HCT116 (cell line): Measurements from ENCODE around the gene DCDC2C. TPM values are rescaled to one million over a fixed set of nuclear protein-coding genes. Genes with fewer than 3 reads are reported as not detected.

Experiments used
- ATAC-seq: fragments of 200-7000 bp; cut with Tn5 transposase; 2 replicates; pipeline ENCODE4 v1.9.1; 2020; ENCODE audit warnings: mild to moderate bottlenecking, moderate library complexity
- BruUV-seq: library from RNA; stranded (reverse); fragments of 400-500 nt; replicated peaks from 2 replicates; lab custom pipeline; 2021; lab: Mats Ljungman, UMichigan
- CTCF ChIA-PET: fragments of 300-600 bp; sonication (Branson Sonifier 250); formaldehyde crosslinking; loops from one replicate; lab custom pipeline; 2021; ENCODE audit warnings: antibody characterized with exemption; lab: Charles Lee
- POLR2A ChIA-PET: fragments of 300-600, 350-600 bp; sonication (Branson Sonifier 250); formaldehyde crosslinking; loops from one replicate; lab custom pipeline; 2021; ENCODE audit warnings: antibody characterized with exemption; lab: Charles Lee
- RAD21 ChIA-PET, 2 experiments: fragments of 300-600 bp; sonication (Branson Sonifier 250); formaldehyde crosslinking; loops; one replicate each; lab custom pipeline; 2023; ENCODE audit warnings: low total read pairs in 2 of 2; ENCODE audit not compliant: uncharacterized antibody in 2 of 2, unreplicated experiment in 2 of 2, low non-redundant PET in 1 of 2; lab: Charles Lee
- DNase-seq: peaks from one replicate; pipeline ENCODE4 v3.0.0-alpha.2; 2010; ENCODE audit warnings: low read depth, low spot score
- H2AFZ ChIP-seq: fragments of 200-600 bp; shearing (Covaris generic), sonication (generic); 2 replicates; pipeline ENCODE4 v1.6.1; 2017; ENCODE audit warnings: low read depth, mixed run types, mixed read lengths, antibody characterized with exemption, low read length; ENCODE audit not compliant: poor library complexity, severe bottlenecking
- H3K27ac ChIP-seq: 2 replicates; pipeline ENCODE4 v1.5.1; 2012; ENCODE audit warnings: low read depth, low read length
- H3K27me3 ChIP-seq: fragments of 200-600 bp; sonication (generic); 2 replicates; pipeline ENCODE4 v1.6.1; 2016; ENCODE audit warnings: mixed run types, low read length, mixed read lengths; ENCODE audit not compliant: insufficient read depth
- H3K36me3 ChIP-seq, 2 experiments: fragments of 200-500 bp in 1 of 2; fragments of 200-600 bp in 1 of 2; sonication (Bioruptor generic) in 1 of 2; sonication (generic) in 1 of 2; 2 replicates each; pipeline versions ENCODE4 v1.5.1 to v1.6.1; 2014 to 2016; ENCODE audit warnings: low read length in 2 of 2, inconsistent platforms in 1 of 2, mixed read lengths in 1 of 2, mixed run types in 1 of 2; ENCODE audit not compliant: insufficient read depth in 2 of 2, control insufficient read depth in 1 of 2
- H3K4me1 ChIP-seq, 2 experiments: fragments of 200-600 bp in 1 of 2; sonication (generic) in 1 of 2; 2 replicates each; pipeline versions ENCODE4 v1.5.1 to v1.6.1; 2012 to 2017; ENCODE audit warnings: low read length in 2 of 2, inconsistent platforms in 1 of 2, mild to moderate bottlenecking in 1 of 2, mixed read lengths in 1 of 2, mixed run types in 1 of 2, moderate library complexity in 1 of 2; ENCODE audit not compliant: insufficient read depth in 2 of 2, control insufficient read depth in 1 of 2
- H3K4me2 ChIP-seq: fragments of 200-600 bp; sonication (generic); 2 replicates; pipeline ENCODE4 v1.6.1; 2017; ENCODE audit warnings: mixed run types, low read length, mixed read lengths
- H3K4me3 ChIP-seq, 2 experiments: fragments of 200-600 bp in 1 of 2; sonication (generic) in 1 of 2; replicated peaks in 1 of 2; 2 replicates each; pipeline ENCODE4 v1.5.1; 2011 to 2016; ENCODE audit warnings: low read length in 2 of 2, control low read depth in 1 of 2, low read depth in 1 of 2, mild to moderate bottlenecking in 1 of 2, mixed read lengths in 1 of 2, mixed run types in 1 of 2
- H3K79me2 ChIP-seq: fragments of 200-600 bp; sonication (generic); 2 replicates; pipeline ENCODE4 v1.6.1; 2017; ENCODE audit warnings: mild to moderate bottlenecking, mixed run types, low read length, moderate library complexity, mixed read lengths; ENCODE audit not compliant: insufficient read depth
- H3K9ac ChIP-seq: fragments of 200-600 bp; sonication (generic); 2 replicates; pipeline ENCODE4 v1.6.1; 2016; ENCODE audit warnings: low read length, mixed read lengths
- H3K9me2 ChIP-seq: fragments of 200-600 bp; sonication (generic), shearing (Covaris generic); 2 replicates; pipeline ENCODE4 v1.6.1; 2017; ENCODE audit warnings: mixed run types, mild to moderate bottlenecking, moderate library complexity; ENCODE audit not compliant: insufficient read depth
- H3K9me3 ChIP-seq, 2 experiments: fragments of 200-500 bp in 1 of 2; fragments of 200-600 bp in 1 of 2; sonication (Bioruptor generic) in 1 of 2; sonication (generic) in 1 of 2; 2 replicates each; pipeline ENCODE4 v1.6.1; 2014 to 2017; ENCODE audit warnings: low read length in 2 of 2, mixed read lengths in 2 of 2, inconsistent platforms in 1 of 2, low read depth in 1 of 2, mild to moderate bottlenecking in 1 of 2, mixed run types in 1 of 2, moderate library complexity in 1 of 2; ENCODE audit not compliant: control insufficient read depth in 1 of 2, insufficient read depth in 1 of 2
- H4K20me1 ChIP-seq: fragments of 200-600 bp; sonication (generic), shearing (Covaris generic); 2 replicates; pipeline ENCODE4 v1.6.1; 2017; ENCODE audit warnings: mixed run types, mild to moderate bottlenecking, moderate library complexity; ENCODE audit not compliant: insufficient read depth
- EGR1 ChIP-seq: IDR thresholded peaks from 2 replicates; pipeline ENCODE4 v1.6.1; 2012; ENCODE audit warnings: low read depth
- ELF1 ChIP-seq: IDR thresholded peaks from 2 replicates; pipeline ENCODE4 v1.6.1; 2012; ENCODE audit warnings: low read depth, borderline replicate concordance
- EZH2 ChIP-seq: fragments of 200-600 bp; sonication (generic); IDR thresholded peaks from 2 replicates; pipeline ENCODE4 v1.6.1; 2017; ENCODE audit warnings: antibody characterized with exemption, mixed run types
- EZH2phosphoT487 ChIP-seq: fragments of 200-600 bp; IDR thresholded peaks from 2 replicates; pipeline ENCODE4 v1.6.1; 2018; ENCODE audit warnings: antibody characterized with exemption, borderline replicate concordance
- FOSL1 ChIP-seq: IDR thresholded peaks from 2 replicates; pipeline ENCODE4 v1.6.1; 2012; ENCODE audit warnings: low read depth
- JUND ChIP-seq: IDR thresholded peaks from 2 replicates; pipeline ENCODE4 v1.6.1; 2012
- POLR2A ChIP-seq: IDR thresholded peaks from 2 replicates; pipeline ENCODE4 v1.7.0; 2011; ENCODE audit warnings: borderline replicate concordance; ENCODE audit not compliant: insufficient read depth, insufficient read length; ENCODE audit errors: extremely low read depth
- POLR2AphosphoS5 ChIP-seq: IDR thresholded peaks from 2 replicates; pipeline ENCODE4 v1.6.1; 2011; ENCODE audit warnings: mild to moderate bottlenecking, low read depth, low read length, moderate library complexity
- RAD21 ChIP-seq: IDR thresholded peaks from 2 replicates; pipeline ENCODE4 v1.6.1; 2012; ENCODE audit warnings: low read depth, mild to moderate bottlenecking
- SIN3A ChIP-seq: IDR thresholded peaks from 2 replicates; pipeline ENCODE4 v1.6.1; 2012; ENCODE audit warnings: low read depth
- SP1 ChIP-seq: IDR thresholded peaks from 2 replicates; pipeline ENCODE4 v1.6.1; 2012; ENCODE audit warnings: low read depth
- SRF ChIP-seq: IDR thresholded peaks from 2 replicates; pipeline ENCODE4 v1.6.1; 2012; ENCODE audit warnings: low read depth
- TCF7L2 ChIP-seq: IDR thresholded peaks from 2 replicates; pipeline ENCODE4 v1.7.0; 2011; ENCODE audit warnings: borderline replicate concordance, inconsistent platforms; ENCODE audit not compliant: insufficient read depth, insufficient read length; ENCODE audit errors: extremely low read depth
- YY1 ChIP-seq: IDR thresholded peaks from 2 replicates; pipeline ENCODE4 v1.6.1; 2011; ENCODE audit warnings: low read length, low read depth, moderate library complexity, mild to moderate bottlenecking; ENCODE audit not compliant: insufficient replicate concordance; ENCODE audit errors: extremely low read depth
- ZFX ChIP-seq: fragments of 450-650 bp; IDR thresholded peaks from 2 replicates; pipeline ENCODE4 v1.6.1; 2017
- intact Hi-C: fragments of 100-400 bp; cut with micrococcal nuclease; formaldehyde crosslinking; loops from 2 replicates; pipeline ENCODE4 v1.10.0; 2022
- total RNA-seq: library from RNA; stranded (reverse); gene quantifications from one replicate; pipeline ENCODE4 v1.2.1, GENCODE V29; 2021; ENCODE audit not compliant: unreplicated experiment
- TF ChIP-seq, protein P1 (sequence below): IDR thresholded peaks from 2 replicates; pipeline ENCODE4 v1.6.1; 2012
- TF ChIP-seq, protein P2 (sequence below), 3 experiments: fragments of 200-600 bp in 1 of 3; sonication (generic) in 1 of 3; IDR thresholded peaks in 2 of 3; conservative IDR thresholded peaks in 1 of 3; 2 replicates each; pipeline ENCODE4 v1.5.1; 2012 to 2017; ENCODE audit warnings: low read depth in 2 of 3, low read length in 2 of 3, antibody characterized with exemption in 1 of 3, borderline replicate concordance in 1 of 3, control low read depth in 1 of 3, mild to moderate bottlenecking in 1 of 3, mixed read lengths in 1 of 3, mixed run types in 1 of 3, moderate library complexity in 1 of 3; ENCODE audit not compliant: insufficient read depth in 1 of 3

DCDC2C gene
- total RNA-seq, 1 experiment from 2014 or later, result not detected

DNA sequence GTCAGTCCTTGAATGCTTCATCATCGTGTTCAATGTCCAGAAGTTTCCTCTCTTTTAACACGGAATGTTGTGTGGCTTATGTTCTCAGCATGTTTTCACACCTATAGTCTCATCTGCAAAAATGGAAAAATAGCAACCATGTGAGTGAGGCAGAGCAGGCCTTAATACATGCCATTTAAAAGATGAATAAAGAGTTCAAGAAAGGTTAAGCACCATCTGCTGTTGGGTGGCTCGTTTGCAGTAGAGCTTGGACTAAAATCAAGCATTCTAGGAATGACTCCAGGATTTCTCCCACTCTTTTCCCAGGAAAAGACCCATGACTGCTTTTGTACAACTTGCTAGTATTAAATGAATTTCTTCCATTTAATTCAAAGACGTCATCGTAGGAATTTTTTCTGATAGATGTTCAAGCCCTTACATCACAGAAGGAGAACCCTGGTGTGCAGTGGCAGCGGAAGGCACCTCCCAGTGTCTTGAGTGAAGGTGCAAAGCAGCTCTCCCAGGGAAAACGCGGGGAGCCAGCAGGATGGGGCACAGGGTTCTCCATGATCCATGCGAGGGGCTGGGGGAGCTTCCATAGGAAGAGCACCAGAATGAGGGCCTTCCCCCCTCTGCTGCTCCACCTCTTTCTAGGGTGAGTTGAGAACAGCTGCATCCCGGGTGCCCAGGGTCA lies 9.6 kb downstream of the DCDC2C start:
- H3K4me2 ChIP-seq, result no peak overlapping the region
- H3K9ac ChIP-seq, result no peak overlapping the region
- H3K36me3 ChIP-seq, result no peaks in the 10 kb centered on the region
- no peaks in the 10 kb centered on the region for H3K4me1 ChIP-seq
- H3K9me3 ChIP-seq, result no peaks in the 10 kb centered on the region
- POLR2A ChIA-PET, result no interaction called here
- no peak overlapping the region for H3K27ac ChIP-seq
- H4K20me1 ChIP-seq, result no peaks in the 10 kb centered on the region
- no peak overlapping the region for H3K4me3 ChIP-seq
- no TSS peak for BruUV-seq
- intact Hi-C loops, result no loop called here
- no peak for ATAC-seq
- no peaks in the 10 kb centered on the region for H3K79me2 ChIP-seq
- no peak overlapping the region for H2AFZ ChIP-seq
- TF ChIP-seq EZH2phosphoT487 (no peak), SP1 (no peak), EZH2 (no peak), RAD21 (no peak)
- no peak for DNase-seq
- H3K9me2 ChIP-seq, result no peaks in the 10 kb centered on the region
- peaks cover 23% of the 10 kb centered on the region for H3K27me3 ChIP-seq
- CTCF ChIA-PET, result no interaction called here
- RAD21 ChIA-PET, result no interaction called here

DNA sequence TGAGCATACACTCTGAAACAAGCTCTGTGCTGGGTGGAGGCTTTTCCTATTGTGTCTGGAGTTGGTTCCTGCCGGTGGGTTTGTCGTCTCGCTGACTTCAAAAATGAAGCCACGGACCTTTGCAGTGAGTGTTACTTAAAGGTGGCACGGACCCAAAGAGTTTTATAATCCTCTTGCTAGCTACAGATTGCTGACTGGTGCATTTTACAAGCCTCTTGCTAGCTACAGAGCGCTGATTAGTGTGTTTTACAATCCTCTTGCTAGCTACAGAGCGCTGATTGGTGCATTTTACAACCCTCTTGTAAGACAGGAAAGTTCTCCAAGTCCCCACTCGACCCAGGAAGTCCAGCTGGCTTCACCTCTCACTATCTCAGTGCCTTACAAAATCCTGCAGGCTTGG lies 15.3 kb downstream of the DCDC2C start:
- no peak for ATAC-seq
- POLR2A ChIA-PET, result no interaction called here
- Histone ChIP-seq H3K9ac (no peak overlapping the region), H3K9me2 (no peaks in the 10 kb centered on the region), H3K4me1 (no peaks in the 10 kb centered on the region), H3K27me3 (peaks cover 35% of the 10 kb centered on the region), H2AFZ (no peak overlapping the region), H3K9me3 (peaks cover 0 to 5% of the 10 kb centered on the region in 2 experiments; a peak in 1 of 4 replicates), H3K4me3 (no peak overlapping the region), H3K4me2 (no peak overlapping the region), H3K36me3 (no peaks in the 10 kb centered on the region), H3K27ac (no peak overlapping the region), H3K79me2 (no peaks in the 10 kb centered on the region), H4K20me1 (no peaks in the 10 kb centered on the region)
- no peak for DNase-seq
- RAD21 ChIA-PET, result no interaction called here
- intact Hi-C loops, result no loop called here
- TF ChIP-seq EZH2, result no peak
- no peak for TF ChIP-seq ELF1
- TF ChIP-seq, protein P1, sequence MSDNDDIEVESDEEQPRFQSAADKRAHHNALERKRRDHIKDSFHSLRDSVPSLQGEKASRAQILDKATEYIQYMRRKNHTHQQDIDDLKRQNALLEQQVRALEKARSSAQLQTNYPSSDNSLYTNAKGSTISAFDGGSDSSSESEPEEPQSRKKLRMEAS, result no peak
- TF ChIP-seq, protein P2, sequence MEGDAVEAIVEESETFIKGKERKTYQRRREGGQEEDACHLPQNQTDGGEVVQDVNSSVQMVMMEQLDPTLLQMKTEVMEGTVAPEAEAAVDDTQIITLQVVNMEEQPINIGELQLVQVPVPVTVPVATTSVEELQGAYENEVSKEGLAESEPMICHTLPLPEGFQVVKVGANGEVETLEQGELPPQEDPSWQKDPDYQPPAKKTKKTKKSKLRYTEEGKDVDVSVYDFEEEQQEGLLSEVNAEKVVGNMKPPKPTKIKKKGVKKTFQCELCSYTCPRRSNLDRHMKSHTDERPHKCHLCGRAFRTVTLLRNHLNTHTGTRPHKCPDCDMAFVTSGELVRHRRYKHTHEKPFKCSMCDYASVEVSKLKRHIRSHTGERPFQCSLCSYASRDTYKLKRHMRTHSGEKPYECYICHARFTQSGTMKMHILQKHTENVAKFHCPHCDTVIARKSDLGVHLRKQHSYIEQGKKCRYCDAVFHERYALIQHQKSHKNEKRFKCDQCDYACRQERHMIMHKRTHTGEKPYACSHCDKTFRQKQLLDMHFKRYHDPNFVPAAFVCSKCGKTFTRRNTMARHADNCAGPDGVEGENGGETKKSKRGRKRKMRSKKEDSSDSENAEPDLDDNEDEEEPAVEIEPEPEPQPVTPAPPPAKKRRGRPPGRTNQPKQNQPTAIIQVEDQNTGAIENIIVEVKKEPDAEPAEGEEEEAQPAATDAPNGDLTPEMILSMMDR (IDR thresholded peaks at IDR 0.05 in 2 of 3, conservative IDR thresholded peaks at IDR 0.05 in 1 of 3; ENCODE audit: borderline replicate concordance in 1 of 3, insufficient read depth in 1 of 3, low read depth in 2 of 3, low read length in 2 of 3), result no peak
- no peak for TF ChIP-seq JUND
- no peak for TF ChIP-seq SP1
- no peak for TF ChIP-seq SIN3A
- TF ChIP-seq EGR1, result no peak
- no peak for TF ChIP-seq EZH2phosphoT487
- TF ChIP-seq FOSL1, result no peak
- TF ChIP-seq TCF7L2, result no peak
- TF ChIP-seq ZFX, result no peak
- no peak for TF ChIP-seq RAD21
- no peak for TF ChIP-seq SRF
- no peak for TF ChIP-seq YY1
- no peak for TF ChIP-seq POLR2AphosphoS5
- TF ChIP-seq POLR2A, result no peak
- CTCF ChIA-PET, result interaction anchor here (1.6 kb wide), 1 partner anchor 9 kb away, joined by 5 read pairs; no protein-coding TSS in a partner anchor
- no TSS peak for BruUV-seq
